Measurements from ENCODE around the gene CACNA1B. TPM values are rescaled to one million over a fixed set of nuclear protein-coding genes. Genes with fewer than 3 reads are reported as not detected.
"Not testable (repeated sequence)": the region's sequence is repeated elsewhere in the genome, so short reads cannot be mapped to it uniquely, and the experiment has no call there.

CACNA1B gene
- total RNA-seq, 1 donor from 2014 or later: under 0.01 TPM

DNA sequence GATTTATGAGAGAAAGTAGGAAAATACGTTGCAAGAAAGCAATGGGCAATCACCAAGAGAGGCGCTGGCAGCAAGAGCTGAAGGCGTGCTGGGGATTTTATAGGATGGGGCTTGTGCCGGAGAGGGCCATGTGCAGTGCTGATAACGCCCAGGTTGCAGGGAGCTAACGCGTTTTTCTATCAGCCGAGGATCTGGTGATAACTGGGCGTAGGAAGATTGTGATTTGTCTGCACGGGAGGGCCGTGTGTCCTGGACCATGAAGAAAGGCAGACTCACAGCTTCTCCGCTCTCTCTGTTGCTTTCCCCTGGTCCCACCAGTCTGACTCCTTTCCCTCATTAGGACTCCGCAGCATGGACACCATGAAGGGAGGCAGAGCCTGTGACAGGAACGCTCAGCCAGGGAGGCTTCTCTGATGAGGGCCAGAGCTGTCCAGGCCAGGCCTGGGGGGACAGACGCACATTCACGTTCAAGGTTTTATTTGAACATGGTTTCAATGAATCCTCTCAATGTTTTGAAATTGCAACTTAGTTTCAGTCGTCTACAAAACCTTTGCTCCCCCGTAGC, 11.9 kb upstream of the CACNA1B start:
- DNase-seq (ENCODE audit: low spot score): no peak

DNA sequence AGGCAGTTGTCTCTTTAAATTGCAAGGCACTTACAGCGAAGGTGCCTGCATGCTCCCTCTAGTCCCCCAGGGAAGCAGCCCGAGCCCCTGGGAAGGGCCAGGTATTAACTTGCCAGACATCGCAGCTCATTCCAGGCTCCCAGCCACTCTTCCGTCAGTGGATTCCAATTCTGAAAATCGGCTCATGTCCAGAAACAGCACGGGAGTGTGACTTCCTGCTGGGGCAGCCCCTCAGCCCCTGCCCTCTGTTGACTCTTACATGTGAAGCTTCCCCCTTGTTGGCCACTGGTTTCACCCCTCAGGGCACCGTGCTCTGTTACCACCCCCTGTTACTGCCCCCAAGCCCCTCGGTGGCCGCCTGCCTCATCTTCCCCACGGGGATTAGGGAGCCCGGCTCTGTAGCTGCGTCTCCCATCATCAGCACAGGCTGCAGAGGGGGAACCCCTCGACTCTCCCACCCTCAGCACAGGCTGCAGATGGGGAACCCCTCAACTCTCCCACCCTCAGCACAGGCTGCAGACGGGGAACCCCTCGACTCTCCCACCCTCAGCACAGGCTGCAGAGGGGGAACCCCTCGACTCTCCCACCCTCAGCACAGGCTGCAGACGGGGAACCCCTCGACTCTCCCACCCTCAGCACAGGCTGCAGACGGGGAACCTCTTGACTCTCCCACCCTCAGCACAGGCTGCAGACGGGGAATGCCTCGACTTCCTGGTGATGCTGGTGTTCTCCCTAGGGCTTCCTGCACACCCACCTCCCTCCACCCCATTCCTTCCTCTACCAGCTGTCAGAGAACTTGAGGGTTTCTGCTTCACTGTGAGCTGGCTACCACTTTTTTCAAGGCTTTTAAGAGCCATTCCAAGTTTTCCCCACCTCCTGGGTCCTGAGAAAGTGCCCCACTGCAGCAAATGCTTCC, 11.1 kb upstream of the CACNA1B start:
- no peak for DNase-seq (ENCODE audit: low spot score)

- no peak for DNase-seq (ENCODE audit: low spot score)
These were observed 7.2 kb upstream of the CACNA1B start for GRCh38 chr9:137870432-137870831.

DNA sequence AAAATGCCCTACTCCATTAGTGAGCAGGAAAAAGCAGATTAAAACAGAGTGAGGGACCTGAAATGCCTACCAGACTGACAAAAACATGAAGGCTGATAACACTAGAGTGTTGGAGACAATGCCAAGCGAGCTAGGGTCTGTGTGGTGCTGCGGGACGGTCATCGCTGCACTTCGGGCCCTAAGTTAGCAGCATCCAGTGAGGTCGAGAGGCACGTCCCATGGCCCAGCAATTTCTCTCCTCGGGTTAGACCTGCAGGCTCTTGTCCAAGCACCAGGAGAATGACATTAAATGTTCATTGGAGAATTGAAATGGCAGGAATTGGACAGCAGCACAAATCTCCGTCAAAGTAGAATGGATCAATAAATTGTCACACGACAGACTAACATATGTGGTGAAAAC, 5.3 kb upstream of the CACNA1B start:
- no peak for DNase-seq (ENCODE audit: low spot score)

DNA sequence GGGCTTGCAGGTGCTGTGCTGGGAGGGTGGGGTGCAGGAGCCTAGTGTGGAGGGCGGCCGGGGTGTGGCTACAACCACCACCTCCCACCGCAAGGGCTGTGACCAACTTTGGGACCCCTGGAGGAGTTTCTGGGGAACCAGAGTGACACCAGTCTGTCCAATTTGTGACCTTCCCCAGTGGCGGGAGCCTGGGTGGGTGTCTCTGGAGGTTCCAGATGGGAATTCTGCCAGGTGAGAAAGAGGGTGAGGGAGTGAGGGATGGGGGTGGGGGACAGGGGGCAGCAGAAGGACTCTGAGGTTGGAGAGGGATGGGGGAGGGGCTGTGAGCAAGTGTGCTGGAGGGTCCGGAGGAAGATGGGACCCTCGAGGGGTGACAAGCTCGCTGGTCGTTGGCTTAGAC, 4.2 kb upstream of the CACNA1B start:
- DNase-seq (ENCODE audit: low spot score): no peak

DNA sequence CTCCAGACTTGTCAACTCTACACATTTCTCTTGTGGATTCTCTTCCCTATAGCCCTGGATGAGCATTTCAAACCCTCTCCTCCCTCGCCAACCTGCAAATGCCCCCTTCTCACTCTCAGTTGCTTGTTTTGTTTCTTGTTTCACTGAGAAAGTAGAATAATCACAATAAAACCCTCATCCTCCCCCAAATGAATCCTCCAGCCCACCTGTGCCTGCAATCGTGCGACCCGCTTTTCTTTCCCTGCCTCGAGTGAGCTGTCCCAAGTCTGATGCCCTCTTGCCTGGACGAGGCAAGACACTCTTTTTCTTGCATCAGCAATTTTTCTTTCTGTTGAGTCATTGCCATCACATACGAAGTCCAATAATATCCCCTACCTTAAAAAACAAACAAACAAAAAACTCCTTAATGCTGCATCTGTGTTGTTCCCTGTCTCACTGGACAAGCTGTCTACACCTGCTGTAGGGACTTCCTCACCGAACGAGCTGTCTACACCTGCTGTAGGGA, 3.7 kb upstream of the CACNA1B start:
- DNase-seq (ENCODE audit: low spot score): no peak

DNA sequence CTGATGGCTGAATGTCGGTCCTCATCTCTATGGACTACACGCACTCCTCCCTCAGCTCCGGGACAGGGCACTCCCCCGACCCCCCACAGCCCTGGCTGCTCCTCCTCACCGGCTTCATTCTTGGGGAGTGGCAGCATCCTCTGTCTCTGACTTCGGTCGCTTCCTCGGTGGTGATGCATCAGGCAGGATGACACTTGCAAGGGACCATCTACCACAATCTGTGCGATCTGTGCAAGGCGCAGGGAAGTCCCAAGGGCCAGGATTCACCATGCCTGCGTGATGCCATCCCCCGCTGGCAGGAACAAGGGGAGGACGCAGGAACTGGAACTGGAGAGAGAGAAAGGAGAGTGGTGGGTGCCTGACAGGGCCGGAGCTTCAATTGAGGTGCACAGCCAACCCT, 2.2 kb upstream of the CACNA1B start:
- DNase-seq (ENCODE audit: low spot score): no peak

DNA sequence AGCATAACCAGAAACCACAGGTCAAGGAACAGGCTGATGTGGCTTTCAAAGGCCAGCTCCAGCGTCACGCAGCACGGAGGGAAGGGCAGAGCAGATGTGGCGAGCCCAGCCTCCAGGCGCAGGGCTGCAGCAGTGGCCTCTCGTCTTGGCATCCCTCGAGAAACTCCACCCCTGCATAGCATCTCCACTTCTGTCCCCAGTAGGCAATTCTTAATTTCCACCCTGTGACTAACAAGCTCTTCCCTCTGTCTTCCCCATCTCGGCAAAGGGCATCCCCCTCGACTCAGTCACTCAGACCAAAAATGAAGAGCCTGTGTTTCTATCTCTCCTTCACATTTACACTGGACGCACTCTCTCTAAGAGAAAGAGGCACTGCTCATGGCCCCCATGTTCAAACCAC, 1.7 kb upstream of the CACNA1B start:
- no peak for DNase-seq (ENCODE audit: low spot score)

DNA sequence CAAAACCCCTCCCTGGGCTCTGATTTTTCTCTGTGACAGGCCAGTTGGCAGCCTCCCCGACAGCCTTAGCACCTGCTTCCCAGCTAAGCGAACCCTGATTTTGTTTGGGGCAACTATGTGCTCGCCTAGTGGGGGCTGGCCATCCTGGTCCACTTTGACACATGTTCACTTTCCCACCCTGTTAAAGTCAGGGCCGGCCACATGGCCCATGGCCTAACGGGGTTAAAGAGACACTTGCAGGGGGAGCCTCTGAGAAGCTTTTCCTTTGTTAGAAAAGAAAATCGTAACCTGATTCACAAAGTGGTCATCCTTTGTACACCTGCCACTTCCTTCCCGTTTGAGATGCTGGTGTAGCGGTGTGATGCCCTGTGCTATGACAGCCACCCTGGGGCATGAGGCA, 1.3 kb upstream of the CACNA1B start:
- DNase-seq (ENCODE audit: low spot score): no peak

GRCh38 chr9:137876781-137877386, 698 bp upstream of the CACNA1B start:
- DNase-seq (ENCODE audit: low spot score): no peak

DNA sequence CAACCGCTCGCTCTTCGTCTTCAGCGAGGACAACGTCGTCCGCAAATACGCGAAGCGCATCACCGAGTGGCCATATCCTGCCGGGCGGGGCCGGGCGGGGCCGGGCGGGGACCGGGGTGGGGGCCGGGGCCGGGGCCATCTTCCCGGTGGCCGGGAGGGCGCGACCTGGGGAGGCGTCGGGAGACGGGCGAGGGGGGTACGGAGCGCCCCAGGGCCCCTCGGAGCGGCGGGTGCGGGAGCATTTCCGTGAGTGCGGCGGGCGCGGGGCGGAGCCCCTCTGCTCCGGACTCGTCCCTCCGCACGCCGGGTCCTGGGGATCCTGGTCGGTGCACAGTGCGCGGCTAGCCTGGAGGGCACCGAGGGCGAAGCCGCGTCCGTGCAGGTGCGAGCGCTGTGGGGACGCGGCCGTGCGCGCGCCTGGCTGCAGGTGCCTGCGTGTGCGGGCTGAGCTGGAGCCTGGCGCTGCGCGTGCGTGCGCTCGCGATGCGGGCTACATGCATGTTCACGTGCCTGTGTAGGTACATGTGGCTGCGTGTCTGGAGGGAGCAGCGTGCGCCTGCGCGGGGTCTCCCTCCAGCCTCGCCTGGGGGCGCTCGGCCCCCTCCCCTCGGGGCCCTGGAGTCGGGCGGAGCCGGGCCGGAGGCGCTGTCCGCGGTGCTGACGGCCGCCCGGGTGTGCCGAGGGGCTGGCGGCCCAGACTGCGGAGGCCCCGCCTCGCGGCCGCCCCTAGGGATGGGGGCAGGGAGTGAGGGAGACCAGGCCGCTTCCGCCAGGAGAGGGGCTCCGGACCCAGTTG, 762 bp downstream of the CACNA1B start:
- peak; percentile 22 for DNase-seq (ENCODE audit: low spot score)

GRCh38 chr9:137879052-137879451, 1.5 kb downstream of the CACNA1B start:
- no peak for DNase-seq (ENCODE audit: low spot score)

GRCh38 chr9:137879566-137880150, 2.1 kb downstream of the CACNA1B start:
- no peak for DNase-seq (ENCODE audit: low spot score)

DNA sequence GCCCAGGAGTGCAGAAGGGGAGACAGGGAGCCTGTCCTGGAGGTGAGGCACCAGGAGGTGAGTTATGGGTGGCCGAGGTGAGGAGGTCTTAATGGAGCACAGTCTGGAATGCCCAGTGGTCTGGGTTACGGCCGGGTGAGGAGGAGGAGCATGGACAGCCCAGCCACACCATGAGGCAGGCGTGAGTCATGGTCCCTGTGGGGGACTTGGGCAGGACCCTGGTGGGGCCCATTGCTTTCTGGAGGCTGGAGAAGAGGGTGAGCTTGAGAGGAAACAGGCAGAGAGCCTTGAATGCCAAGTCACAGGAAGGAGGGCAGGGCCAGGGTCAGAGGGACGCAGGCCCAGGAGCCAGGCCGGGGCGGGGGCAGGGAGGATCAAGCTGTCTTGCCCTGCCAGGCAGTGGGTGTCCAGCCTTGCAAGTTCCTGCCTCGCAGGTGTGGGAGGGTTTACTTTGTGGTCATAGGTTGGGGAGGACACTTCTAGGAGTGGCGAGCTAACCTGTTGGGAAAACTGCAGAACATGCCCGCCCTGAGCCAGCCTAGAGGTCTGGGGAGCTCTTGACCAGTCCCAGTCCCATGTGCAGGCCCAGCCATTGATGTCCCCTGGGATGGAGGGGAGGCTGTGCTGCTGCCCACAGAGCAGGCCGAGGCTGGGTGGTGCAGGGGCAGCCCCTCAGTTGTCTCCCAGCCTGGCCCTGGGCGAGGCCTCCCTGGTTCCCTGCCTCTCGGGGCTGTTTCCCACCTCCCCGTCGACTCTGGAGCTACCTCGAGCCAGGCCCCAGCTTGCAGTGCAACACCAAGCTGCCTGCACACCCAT, 2.8 kb downstream of the CACNA1B start:
- no peak for DNase-seq (ENCODE audit: low spot score)

DNA sequence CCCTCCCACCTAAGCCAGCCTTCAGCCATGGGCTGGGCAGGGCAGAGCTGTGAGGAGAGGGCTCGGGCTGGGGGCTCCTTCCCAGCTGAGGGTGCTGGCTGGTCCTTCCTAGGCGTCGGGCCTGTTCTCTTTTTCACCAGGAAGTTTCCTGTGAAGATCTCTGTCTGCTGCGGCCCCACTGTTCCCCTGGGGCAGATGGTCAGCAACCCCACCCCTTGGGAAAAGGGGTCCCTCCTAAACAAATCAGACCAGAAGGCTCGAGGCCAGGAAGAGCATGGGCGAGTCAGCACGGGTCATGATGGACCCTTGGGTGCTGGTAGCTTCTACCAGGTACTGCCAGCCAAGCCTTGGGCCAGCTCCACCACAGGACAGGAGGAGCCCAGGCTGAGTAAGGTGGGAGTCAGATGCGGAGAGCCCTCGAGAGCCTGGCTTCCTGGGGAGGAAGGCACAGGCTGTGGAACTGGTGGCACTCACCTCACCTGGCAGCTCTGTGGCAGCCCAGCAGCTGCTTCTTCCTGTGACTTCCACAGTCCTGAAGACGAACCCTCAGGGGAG, 3.5 kb downstream of the CACNA1B start:
- no peak for DNase-seq (ENCODE audit: low spot score)

- DNase-seq (ENCODE audit: low spot score): no peak
These were observed 4.3 kb downstream of the CACNA1B start for GRCh38 chr9:137881591-137882505.

DNA sequence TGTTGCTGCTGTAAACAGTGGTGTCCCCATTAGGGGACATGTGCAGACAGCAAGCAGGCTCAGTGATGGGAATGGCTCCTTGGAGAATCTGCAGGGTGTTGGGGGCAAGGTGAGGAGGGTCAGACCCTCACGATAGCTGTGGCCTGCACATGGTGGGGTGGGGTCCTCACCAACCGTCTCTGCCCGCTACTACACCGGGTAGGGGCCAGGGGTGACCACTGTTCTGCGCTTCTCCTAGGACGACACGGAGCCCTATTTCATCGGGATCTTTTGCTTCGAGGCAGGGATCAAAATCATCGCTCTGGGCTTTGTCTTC, 4.9 kb downstream of the CACNA1B start:
- no peak for DNase-seq (ENCODE audit: low spot score)

- DNase-seq (ENCODE audit: low spot score): not testable (repeated sequence)
These were observed 6.4 kb downstream of the CACNA1B start for GRCh38 chr9:137883977-137884376.

- not testable (repeated sequence) for DNase-seq (ENCODE audit: low spot score)
These were observed 7.0 kb downstream of the CACNA1B start for GRCh38 chr9:137884547-137884946.

All from umbilical cord (tissue), 2 donors.